Caki2 (cell line): Measurements from ENCODE around the gene CARD9. TPM values are rescaled to one million over a fixed set of nuclear protein-coding genes. Genes with fewer than 3 reads are reported as not detected.
A peak's percentile ranks its signal among the peaks of the same experiment; 100 is the strongest.

ENCODE experiments used
- DNase-seq: peaks from one replicate; pipeline ENCODE4 v3.0.0-alpha.2; 2015; ENCODE audit warnings: low read depth
- in situ Hi-C: cut with HindIII; loops from 2 replicates; pipeline ENCODE4 v1.10.0; 2016; ENCODE audit warnings: low sequenced_read_pairs, low pct_unique_long_range_greater_than_20kb, mixed read lengths
- total RNA-seq: library from RNA; depleted of rRNA; stranded (reverse); fragments of >200 nt; shearing (Covaris generic); gene quantifications from 2 replicates; pipeline ENCODE4 v1.2.3, GENCODE V29; 2014; ENCODE audit warnings: low replicate concordance

The CARD9 gene
- total RNA-seq, 1 experiment from 2014 or later = 2.7 TPM

DNA sequence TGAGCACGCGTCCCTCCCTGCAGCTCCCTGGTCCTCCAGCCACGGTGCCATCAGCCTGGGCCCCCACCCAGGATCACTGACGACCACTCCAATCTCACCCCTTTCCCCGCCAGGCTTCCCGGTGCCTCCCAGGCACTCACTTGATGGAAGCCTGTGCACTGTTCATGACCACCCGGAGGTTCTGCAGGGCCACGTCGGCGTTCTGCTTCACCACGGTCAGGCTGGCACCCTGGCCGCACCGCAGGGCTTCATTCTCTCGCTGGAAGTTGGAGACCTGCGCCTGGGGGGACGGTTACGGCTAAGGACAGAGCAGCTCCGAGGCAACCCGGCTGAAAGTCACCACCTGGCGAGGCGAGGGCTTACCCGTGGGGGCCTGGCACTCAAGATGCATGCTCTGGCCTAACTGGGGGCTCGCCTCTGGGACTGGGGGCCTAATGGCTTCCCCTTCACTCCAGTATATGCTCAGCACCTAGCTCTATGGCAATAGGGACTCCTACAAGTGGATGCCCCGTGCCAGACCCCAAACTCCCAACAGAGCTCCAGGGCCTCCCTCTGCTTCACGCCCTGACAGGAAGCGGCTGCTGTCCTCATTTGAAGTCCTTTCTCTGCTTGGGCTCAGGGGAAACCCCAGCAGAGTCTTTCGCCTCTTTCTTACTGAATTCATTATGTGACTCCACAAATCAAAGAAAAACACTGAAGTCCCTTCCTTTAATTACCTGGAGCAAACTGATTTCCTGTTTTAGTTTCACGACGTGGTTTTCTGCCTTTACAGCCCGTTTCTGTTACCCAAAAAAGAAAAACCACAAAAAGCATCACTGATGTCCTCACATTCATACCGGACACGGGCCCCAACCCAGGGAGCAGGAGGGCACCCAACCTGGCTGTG, 30.7 kb upstream of the CARD9 start:
- in situ Hi-C loops = no loop called here
- no peak for DNase-seq

DNA sequence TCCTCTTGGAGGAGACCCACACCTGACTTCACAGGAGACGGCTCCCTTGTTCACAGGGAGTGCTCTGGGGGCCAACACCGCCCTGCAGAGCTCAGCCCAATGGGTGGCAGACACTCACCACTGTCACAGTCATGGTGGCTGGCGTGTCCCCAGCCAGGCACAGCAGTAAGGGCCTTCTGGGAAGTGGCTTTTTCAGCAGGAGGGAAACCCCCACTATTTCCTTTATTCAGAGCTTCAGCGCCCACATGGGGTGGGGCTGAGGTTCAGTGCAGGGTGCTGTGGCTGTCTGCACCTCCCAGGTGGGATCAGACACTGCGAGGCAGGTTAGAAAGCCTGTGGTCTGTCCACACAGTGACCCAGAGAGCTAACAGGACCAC, 30.1 kb upstream of the CARD9 start:
- DNase-seq = no peak
- in situ Hi-C loops = no loop called here

DNA sequence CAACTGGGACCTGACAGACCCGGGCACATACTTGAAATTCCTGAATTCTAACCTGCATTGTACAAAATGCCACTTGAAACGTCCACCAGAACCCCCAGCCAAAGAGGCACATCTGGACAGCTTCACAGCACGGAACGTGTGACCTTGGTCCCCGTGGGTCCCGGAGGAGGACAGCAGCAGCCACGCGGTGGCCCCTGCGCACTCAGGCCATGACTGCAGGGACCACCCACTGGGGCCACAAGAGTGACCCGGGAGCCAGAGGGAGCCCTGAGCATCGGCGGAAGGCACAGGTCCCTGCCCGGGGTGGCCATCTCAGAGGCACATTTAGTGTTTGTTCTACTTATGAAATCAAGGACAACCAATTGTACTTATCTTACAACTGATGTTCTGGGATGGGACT, 28.6 kb upstream of the CARD9 start:
- in situ Hi-C loops = no loop called here
- no peak for DNase-seq

DNA sequence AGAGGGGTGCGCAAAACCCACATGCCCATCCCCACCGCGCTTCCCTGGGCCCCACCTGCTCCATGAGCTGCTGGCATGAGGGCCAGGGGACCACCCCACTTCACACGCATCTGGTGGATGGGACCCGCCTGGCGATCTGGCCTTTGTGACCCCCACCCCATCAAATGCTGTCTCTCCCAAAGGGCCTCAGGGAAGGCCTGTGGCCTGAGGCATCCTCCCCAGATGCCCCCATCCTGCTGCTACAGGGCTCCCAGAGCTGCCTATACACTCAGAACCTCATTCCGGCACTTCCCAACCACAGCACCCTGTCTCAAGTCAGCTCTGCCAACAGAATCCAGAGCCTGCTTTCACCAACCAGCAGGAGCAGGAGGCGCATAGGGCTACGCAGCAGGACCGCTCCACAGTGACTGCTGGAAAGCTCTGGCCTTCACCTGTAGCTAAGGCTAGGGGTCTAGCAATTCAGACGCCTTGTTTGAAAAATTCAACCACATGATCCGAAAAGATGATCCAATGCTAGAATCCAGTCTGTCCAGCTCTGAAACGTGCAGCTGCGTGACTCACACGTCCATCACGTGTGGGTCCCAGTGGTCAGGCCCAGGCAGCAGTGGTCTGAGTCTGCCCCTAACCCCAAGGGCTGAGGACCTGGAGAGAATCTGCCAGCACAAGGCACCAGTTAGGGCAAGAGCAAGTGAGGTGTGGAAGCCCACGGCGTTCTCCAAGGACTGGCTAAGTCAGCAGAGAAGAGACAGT, 27.9 kb upstream of the CARD9 start:
- in situ Hi-C loops = no loop called here
- DNase-seq = no peak

DNA sequence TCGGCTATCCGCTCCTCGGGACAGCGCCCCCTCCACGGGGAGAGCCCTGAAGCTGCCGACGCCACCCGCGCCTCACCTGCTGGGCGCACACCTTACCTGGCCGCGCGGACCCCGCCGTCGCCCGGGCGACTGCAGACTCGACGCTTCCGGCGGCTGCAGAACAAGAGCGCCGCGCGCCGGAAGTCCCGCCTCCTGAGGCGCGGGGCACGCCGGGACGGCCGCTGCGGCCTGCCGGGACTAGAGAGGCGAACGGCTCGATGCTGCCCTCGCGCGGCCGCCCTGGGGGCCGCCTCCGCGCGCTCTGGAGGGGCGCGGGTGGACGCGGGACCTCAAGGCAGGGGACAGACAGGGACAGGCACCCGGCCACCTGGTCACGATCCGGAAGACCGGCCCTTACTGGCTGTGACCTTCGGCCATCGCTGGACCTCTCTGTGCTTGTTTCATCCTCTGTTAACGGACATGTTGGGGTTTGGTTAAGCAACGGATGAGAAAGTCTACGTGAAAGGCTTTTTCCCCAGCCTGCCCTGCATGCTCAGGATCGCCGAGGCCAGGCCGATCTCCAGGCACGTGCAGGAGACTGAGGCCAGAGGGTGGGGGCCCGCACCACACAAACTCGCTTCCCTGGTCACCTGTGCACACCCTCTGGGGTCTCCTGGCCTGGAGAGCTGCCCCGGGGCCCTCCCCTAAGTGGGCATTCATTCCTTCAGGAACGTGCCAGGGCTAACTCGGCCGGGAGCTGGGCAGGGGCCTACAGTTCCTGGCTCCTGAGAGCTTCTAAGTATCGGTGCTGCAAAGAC, 26.8 kb upstream of the CARD9 start, which contains the start of gene SNAPC4:
TSS of gene SNAPC4 (minus strand) at position 133 of the 797 bp plus-strand sequence. CDS start 1,742 bp downstream, outside the sequence.
- in situ Hi-C loops = no loop called here
- DNase-seq = peak; percentile 76

DNA sequence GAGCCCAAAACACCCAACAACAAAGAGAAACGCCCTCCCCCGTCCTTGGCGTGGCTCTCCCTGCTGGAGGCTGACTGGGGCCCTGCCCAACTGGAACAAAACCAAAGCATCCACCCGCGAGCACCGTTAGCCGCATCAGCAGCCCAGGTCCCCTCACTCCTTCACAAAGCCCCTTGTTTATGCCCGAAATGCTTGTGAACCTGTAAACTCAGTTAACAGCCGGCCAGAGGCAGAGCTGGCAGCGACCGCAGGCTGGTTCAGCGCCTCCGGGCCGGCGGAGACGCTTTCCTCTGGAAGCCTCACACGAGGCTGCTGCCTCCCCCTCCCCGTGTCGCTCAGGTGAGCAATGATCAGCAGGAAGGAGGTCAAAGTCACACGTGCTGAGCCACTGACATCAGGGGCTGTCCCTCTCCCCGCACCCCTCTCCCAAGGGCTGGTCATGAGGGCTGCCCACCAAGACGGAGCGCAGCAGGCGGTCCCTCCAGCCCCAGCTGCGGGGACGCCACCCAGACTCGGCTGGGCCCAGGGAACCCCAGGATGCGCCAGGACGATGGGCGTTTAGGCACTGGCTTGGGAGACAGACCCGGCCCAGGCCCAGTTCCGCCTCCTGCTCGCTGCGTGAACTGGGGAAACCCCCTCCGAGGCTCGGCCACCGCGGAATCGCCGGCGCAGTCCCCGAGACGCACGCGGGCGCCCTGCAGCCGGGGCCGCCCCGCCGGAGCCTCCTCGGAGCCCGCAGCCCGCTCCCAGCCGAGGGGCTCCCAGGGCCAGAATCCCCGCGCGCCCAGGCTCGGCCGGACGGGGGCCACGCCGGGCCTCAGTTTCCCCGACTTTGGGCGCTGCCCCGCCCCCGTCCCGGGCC, 25.9 kb upstream of the CARD9 start:
- in situ Hi-C loops = no loop called here
- no peak for DNase-seq

DNA sequence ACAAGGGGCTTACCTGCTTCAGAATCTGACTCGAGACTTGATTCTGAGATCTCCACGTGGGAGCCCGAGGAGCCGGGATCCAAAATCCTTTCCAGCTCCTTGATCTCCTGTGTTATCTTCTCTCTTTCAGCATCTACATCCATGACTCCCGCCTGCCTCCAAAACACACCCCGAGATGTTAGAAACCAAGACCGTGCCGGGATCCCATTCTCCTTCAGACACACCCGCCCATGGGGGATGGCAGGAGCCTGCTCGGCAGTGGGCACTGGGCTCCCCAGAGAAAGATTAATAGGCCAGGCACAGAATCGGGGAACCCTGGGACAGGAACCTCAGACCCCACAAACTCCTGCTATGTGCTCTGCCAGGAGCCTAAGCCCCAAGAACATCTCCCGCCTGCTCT, 24.8 kb upstream of the CARD9 start:
- in situ Hi-C loops = no loop called here
- no peak for DNase-seq

DNA sequence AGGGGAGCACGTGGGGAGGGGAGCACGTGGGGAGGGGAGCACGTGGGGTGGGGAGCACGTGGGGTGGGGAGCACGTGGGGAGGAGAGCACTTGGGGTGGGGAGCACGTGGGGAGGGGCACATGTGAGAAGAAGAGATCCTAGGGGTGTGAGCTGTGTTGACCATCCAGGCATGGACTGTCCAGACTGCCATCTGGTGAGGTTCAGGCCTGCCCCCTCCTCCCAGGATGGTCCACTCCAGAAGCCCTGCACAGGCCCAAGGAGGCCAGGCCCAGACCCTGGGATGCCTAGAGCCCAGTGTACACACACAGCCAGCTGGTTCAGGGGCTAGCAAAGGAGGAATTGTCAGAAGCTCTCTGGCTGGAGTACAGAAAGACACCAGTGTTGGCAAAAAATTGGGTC, 24.2 kb upstream of the CARD9 start:
- no peak for DNase-seq
- in situ Hi-C loops = no loop called here

DNA sequence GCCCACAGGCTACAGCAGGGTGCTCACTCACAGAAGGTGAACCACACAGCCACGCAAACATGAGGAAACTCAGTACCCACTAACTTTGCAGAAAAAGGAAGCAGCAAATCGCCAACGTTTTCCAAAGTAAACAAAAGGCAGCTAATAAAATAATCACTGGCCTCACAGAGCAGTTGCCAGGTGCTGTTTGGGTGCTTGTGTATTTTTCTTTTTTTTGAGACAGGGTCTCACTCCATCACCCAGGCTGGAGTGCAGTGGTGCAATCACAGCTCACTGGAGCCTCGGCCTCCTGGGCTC, 22.7 kb upstream of the CARD9 start:
- DNase-seq = no peak
- in situ Hi-C loops = no loop called here

DNA sequence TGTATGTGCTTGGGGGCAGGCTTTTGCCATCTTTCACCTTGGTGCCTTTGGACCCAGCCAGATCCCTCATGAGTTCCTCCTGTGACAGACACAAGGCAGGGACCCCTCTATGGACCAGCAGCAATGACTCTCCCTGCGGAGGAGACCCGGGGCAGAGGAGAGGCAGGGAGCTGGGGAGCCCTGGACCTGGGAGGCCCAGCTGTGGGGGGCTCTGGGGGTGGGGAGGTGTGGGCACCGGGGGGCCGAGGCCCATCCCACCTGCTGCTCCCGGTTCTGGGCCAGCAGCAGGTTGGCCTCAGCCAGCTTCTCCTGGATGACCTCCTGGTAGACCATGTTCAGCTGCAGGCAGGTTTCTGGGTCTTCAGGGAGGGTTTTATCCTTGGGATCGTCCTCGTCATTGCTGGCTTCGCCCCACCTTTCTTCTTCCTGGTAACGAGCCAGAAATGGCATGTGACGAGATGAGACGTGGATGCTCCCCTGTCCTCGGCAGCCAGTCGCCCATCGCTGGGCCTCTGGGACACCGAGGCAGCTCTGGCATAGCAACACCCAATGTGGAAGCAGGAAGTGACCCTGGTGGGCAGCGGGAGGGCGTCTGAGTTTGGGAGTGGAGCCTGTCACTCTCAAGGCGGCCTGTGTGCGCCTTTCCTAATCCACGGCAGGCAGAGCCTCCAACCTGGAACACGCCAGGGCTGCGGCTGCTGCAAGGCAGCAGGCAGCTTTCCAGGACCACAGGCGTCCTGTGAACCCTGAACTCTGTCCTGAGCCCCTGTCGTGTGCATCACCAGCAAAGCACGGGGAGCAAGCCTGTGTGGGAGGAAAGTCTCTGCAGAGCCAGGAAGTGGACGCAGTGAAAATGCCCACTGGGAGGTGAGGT, 22.1 kb upstream of the CARD9 start:
- DNase-seq = no peak
- in situ Hi-C loops = no loop called here

DNA sequence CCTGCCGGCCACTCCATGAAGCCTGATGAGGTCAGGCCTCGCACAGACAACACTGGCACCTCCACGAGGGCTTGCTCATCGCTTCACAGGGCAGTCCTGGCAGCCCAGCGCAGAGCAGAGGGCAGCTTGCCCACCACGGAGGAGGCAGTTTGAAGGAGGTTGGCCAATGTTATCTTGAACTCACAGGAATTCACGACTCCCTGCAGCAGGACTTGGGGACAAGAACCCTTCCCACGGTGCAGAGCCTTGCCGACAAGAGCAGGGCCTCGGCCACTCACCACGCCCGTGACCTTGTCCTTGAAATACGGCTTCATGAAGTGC, 21.5 kb upstream of the CARD9 start:
- in situ Hi-C loops = no loop called here
- DNase-seq = no peak

DNA sequence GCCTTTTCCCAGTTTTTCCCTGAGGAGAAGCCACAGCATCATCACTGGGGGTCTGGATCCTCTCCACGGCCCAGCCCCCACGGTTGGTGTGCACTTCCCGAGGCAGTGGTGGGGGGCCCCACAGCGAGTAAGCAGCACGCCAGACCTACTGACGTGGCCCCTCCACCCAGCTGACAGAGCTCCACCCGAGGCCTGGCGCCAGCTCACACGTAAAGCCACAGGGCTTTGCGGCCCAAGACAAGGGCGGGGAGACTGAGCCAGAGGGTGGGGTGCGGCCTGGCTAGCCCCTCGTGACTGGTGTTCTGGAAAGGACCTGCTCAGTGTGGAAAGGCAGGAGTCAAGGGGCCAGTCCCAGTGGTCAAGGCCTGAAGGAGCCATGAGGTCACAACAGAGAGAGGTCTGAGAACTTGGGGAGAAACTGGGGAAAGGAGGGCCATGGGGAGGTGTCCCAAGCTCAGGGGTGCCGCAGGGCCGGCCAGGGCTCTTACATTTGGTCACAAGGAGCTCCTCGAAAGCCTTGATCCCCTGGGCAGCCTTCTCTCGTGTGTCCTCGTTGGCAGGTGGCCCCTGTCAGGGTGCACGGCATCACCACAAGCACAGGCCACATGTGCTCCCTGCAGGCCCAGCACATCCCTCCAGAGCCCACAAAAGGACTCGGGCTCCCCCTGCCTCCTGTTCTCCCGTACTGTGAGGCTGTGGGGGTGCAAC, 21.0 kb upstream of the CARD9 start:
- DNase-seq = no peak
- in situ Hi-C loops = no loop called here

DNA sequence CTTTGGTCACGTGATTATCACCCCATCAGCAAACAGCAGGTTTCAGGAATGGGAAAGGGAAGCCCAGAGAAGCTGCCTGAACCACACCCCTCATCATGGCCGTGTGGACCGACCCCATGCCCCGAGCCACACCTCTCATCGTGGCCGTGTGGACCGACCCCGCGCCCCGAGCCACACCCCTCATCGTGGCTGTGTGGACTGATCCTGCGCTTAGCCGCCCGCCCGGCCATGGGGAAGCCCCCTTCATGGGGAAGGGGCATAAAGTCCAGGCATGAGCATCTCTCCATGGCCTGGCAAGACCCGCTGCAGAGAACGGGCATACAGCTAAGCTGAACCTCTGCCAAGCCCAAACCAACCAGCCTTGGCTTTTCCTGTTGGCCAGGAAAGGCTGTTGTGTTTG, 20.1 kb upstream of the CARD9 start:
- in situ Hi-C loops = no loop called here
- DNase-seq = no peak

DNA sequence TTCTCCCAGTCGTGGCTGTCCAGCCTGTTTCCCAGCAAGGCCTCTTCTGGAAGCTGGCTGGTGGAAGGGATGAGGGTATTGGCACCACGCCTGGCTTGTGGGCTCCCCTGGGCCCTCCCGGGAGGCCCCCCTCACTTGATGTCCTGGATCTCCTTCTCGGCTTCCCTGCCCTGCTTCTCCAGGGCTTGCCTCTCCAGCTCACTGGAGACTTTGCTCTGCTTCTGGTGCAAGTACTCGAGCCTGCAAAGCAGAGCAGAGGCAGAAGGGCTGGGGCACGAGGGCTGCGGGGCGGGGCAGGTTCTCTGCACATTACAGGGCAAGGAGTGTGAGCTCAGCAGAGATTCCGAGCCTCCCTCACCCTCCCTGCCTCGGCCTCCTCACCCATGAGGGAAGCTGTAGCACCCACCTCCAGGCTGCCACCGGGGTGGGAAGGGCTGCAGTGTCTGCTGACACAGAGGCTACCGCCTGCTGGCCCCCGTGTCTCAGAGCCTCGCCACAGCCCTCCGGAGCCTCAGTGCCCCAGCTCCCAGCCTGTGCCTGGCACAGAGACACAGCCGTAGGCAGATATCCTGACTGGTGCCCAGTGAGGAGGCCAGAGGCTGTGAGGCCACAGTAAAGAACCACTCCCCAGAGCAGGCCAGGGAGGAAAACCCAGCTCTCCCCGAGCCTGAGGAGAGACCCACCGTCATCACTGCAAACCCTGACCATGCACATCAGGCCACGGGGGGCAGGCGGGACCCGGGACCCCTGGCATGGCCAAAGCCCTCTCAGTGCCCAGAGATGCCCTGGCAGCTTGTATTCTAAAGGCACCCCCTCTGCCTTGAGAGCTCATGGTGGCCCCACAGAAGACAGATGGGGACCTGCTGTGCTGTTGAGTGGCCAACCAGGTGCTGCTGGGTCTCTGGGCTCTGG, 19.3 kb upstream of the CARD9 start:
- DNase-seq = no peak
- in situ Hi-C loops = no loop called here

DNA sequence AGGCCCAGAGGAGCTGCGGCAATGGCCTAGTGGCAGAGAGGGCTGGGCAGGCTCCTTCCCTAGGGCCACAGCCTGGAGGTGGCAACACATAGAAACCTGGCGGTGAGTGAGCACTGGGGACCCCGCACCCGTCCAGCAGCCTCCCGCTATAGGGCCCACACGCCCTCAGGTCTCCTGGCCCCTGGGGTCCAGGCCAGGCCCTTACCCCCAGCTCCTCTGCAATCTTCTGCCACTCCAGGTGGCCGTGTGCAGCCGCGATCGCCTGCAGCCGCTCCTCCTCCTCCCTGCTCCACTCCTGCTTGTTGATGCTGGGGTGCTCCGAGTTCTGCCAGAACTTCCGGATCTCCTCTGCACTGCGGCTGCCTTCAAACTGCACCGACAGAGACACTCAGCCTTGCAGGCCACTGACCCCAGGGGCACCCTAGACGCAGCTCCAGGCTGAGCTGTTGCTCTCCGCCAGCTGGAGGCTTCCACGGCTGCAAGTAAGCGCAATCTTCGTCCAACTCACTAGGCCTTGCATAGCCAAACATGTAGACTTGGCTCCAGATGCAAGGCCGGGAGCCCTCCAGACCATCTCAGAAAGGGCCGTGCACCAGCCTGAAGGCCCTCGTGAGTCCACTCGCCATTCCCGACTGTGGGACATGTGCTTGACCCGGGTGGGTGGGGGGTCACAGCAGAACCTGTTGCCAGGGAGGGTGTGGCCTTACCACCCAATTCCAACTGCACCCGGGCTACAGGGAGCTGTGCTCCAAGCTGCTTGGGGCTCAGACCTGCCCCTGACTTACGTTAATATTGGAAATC, 18.5 kb upstream of the CARD9 start:
- in situ Hi-C loops = no loop called here
- no peak for DNase-seq
